Measurements from ENCODE around the gene KLB.
"Not testable (repeated sequence)": the region's sequence is repeated elsewhere in the genome, so short reads cannot be mapped to it uniquely, and the experiment has no call there.

KLB gene

GRCh38 chr4:39426728-39427127 is 20.0 kb downstream of the KLB start:
- DNase-seq (ENCODE audit: low read depth) = no peak

DNA sequence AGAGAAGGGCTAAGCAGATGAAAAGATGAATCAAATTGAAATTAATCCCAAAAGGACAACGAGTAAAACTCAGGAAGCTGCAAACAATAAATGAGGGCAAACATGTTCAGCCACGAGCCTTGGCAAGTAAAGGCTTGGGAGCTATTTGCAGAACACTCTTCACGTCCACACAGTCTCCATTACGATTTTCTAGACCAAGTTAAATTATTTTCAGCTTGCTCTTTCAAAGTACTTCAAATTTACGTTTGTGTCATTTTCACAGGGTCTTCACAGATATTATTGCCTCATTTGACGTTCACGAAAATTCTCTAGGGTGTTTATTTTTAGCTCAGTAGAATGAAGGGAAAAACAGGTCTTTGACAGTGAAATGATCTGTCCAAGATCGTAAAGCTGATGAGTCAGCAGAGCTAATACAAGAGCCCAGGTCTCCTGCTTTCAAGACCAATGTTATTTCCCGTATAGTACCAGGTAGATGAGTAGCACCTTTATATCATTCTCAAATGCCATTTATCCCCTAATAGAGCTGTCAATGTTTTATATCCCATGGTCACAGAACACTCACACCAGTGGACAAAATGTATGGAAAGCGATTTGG is 20.9 kb downstream of the KLB start:
- no peak for DNase-seq (ENCODE audit: low read depth)

DNA sequence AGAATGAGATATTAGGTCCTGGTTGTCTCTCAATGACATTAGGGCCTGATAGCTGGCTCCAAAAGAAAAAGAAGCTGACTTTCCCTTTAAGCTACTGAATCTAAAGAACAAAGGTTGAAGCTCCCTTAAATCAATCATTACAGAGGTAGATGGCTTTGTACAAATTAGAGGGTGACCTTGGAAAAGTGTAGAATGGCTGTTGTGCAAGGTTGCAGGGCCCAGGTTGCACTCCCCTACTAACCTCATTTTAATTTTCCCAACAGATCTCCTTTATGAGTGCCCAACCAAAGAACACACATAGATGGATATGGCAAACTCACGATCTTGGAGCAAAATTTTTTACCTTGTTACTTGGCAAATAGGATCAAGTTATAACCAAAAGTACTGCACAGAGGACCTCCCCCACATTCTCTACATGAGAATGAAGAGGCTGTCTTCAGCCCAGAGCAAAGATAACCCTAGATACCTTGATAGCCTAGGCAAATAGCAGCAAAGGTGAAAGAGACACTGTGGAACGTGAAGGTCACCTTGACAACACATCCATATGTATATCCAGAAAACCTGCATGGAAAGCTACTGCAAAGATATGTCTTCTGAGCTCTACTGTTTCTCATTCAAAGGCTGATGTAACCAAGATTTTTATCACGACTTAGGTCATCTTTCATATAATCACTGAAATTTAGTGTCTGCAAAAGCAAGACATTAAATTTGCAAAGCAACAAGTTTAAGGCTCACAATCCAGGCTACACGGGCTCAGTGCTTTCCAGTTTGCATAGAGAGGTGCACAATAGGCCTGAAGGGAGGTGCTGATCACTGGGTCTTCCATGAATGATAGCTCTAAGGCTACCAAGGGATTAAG is 23.0 kb downstream of the KLB start:
- no peak for DNase-seq (ENCODE audit: low read depth)

DNA sequence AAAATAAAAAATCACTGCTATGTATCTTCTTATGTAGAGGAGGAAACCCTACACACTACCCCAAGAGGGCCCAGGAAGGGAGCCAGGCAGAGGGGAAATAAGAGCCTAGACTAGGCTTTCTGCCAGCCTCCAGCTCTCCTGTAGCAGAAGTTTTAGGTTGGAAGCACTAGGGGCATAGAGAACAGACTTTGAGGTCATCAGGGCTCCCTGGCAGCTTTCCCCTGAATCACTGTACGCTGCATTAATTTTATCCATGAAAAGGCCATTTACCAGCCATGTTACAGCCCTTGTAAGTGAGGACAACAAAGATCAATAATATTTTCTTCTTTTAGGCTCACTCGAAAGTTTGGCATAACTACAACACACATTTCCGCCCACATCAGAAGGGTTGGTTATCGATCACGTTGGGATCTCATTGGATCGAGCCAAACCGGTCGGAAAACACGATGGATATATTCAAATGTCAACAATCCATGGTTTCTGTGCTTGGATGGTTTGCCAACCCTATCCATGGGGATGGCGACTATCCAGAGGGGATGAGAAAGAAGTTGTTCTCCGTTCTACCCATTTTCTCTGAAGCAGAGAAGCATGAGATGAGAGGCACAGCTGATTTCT is 27.3 kb downstream of the KLB start:
- no peak for DNase-seq (ENCODE audit: low read depth)

GRCh38 chr4:39435659-39436563 is 29.2 kb downstream of the KLB start:
- no peak for DNase-seq (ENCODE audit: low read depth)

DNA sequence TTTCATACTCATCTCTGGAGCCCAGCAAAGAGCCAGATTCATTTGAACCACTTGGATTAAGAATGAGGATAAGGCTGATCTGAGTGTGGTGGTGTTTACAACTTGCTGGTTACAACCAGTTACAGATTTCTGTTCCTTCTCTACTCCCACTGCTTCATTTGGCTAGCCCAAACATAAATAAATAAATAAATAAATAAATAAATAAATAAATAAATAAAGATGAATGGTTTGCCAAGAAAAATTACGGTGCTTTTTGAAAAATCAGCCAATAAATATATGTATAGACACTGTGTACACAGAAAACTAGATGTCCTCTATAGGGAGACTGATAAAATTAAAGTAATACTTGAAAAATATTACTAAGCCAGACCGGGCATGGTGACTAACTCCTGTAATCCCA is 34.9 kb downstream of the KLB start:
- DNase-seq (ENCODE audit: low read depth) = no peak

- DNase-seq (ENCODE audit: low read depth) = no peak
These were observed 36.3 kb downstream of the KLB start for GRCh38 chr4:39442998-39443397.

GRCh38 chr4:39446483-39446841 is 39.7 kb downstream of the KLB start:
- no peak for DNase-seq (ENCODE audit: low read depth)

- peak; percentile 13 for DNase-seq (ENCODE audit: low read depth)
These were observed 40.3 kb downstream of the KLB start for GRCh38 chr4:39446842-39447573.

- no peak for DNase-seq (ENCODE audit: low read depth)
These were observed 43.9 kb downstream of the KLB start for GRCh38 chr4:39450618-39451017.

DNA sequence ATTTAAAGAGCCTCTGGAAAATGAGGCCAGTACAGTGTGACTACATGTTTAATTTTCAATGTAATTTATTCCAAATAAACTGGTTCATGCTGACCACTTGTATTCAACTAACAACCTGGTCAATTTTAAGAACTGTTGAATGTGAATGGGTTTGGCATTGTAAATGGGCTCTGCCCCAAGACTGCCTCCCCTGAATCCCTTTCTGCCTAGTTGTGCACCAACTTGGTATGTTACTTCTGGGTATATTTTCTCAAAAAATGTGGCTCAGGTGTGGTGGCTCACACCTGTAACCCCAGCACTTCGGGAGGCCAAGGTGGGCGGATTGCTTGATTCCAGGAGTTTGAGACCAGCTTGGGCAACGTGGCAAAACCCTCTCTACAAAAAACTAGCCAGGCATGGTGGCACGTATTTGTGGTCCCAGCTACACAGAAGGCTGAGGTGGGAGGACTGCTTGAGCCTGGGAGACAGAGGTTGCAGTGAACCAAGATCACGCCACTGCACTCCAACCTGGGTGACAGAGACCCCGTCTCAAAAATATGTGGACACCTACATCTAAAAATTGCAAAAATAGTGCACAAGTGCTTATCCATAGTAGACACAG is 44.8 kb downstream of the KLB start:
- no peak for DNase-seq (ENCODE audit: low read depth)

DNA sequence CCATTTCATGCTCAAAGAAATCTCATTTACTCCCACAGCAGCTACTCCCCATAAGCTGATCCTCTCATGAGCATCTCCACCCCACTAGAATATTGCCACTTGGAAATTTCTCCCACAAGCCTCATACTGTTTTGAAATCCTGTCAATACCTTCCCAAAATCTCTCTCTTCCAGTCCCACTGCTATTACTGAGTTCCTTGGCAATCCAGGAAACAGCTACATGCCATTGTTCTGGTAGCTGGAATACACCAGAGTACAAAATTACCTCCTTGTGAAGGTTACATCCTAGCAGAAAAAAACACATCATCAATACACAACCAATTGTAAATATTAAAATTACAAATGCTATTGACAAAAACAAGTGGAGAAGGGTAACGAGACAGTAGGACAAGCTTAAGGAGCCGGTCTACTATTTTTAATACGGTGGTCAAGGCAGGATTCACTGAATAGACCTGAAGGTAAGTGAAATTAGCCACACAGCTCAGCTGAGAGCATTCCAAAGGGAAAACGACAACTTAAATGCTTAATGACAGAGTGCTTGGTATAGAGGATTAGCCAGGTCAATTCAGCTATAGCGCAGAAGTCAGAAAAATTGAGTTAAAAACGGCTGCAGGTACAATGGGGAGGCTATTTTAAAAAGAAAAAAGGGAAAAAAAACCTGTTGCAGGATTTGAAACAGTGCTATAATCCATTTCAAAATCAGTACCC is 45.6 kb downstream of the KLB start:
- no peak for DNase-seq (ENCODE audit: low read depth)

DNA sequence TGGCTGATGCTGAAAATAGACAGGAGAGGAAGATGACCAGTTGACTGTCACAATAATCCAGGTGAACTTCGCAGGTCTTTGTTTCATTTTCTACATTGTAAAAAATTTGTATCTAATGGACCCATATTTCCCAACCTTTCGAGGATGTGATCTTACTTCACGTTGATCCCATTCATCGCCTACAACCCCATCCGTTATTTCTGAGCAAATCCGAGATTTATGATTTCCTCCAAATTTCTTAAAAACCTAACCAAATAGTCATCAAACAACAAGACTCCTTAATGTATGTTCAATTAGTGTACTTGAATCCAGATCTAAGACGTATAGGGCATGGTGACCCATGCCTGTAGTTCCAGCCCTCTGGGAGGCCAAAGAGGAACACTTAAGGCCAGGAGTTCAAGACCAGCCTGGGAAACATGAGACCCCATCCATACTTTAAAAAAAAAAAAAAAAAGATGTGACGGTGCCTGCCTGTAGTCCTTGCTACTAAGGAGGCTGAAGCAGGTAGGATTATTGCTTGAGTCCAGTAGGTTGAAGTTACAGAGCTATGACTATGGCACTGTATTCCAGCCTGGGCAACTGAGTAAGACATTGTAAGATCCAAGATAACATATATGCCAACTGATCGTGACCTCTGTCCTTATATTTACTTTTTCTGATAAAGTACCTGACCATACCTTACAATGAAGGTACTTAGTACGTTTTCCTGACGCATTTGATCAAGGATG is 46.3 kb downstream of the KLB start:
- no peak for DNase-seq (ENCODE audit: low read depth)

GRCh38 chr4:39453738-39454137 is 47.0 kb downstream of the KLB start:
- DNase-seq (ENCODE audit: low read depth) = no peak

DNA sequence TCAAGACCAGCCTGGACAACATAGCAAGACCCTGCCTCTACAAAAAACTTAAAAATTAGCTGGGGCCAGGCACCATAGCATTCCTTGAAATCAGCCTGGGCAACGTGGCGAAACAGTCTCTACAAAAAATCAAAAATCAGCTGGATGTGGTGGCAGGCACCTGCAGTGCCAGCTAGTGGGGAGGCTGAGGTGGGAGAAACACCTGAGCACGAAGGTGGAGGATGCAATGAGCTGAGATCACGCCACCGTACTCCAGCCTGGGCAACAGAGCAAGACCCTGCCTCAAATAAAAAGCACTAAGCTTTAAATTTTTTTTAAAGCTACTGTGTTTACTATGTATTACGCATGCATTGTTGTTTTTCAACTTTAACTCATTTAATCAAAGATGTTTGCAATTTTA is 48.8 kb downstream of the KLB start:
- no peak for DNase-seq (ENCODE audit: low read depth)

- DNase-seq (ENCODE audit: low read depth) = no peak
These were observed 50.4 kb downstream of the KLB start for GRCh38 chr4:39456946-39457763.

DNA sequence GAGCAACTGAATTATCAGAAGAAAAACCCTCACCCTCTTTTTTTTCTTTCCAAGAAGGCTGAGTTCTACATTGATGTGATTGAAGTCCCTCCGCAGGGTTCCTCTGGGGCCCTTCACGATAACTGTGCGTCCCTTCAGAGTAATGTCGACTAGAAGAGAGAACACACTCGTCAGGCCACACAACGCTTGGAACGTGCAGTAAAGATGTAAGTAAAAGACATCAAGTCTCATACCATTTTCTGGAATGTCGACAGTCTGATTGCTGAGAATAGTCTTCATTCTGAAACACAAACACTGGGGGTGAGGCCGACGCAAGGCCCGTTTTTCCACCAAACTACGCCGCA is 51.4 kb downstream of the KLB start:
- DNase-seq (ENCODE audit: low read depth) = not testable (repeated sequence)

- DNase-seq (ENCODE audit: low read depth) = peak; percentile 97
These were observed 52.0 kb downstream of the KLB start, which contains the start of the genes LIAS and RPL9 for GRCh38 chr4:39458505-39459300. Gene LIAS (plus strand): TSS chr4:39459056. CDS start chr4:39459118, 62 bp downstream. Gene RPL9 (minus strand): TSS chr4:39458922. CDS start chr4:39458439, 483 bp downstream.
